GM18907 (cell line): ENCODE data around the gene GIPC3.
"Not testable (repeated sequence)": the region's sequence is repeated elsewhere in the genome, so short reads cannot be mapped to it uniquely, and the experiment has no call there.

Experiments used
- ATAC-seq: cut with Tn5 transposase; IDR thresholded peaks from one replicate; pipeline ENCODE4 v1.9.1; 2021; ENCODE audit warnings: mild to moderate bottlenecking, moderate library complexity; ENCODE audit not compliant: unreplicated experiment

GIPC3 gene

GRCh38 chr19:3615524-3616135, 30.4 kb downstream of the GIPC3 start:
- no peak for ATAC-seq

GRCh38 chr19:3617463-3617862, 32.2 kb downstream of the GIPC3 start:
- no peak for ATAC-seq

- no peak for ATAC-seq
These were observed 33.0 kb downstream of the GIPC3 start for GRCh38 chr19:3618144-3618810.

- no peak for ATAC-seq
These were observed 33.7 kb downstream of the GIPC3 start for GRCh38 chr19:3618811-3619630.

GRCh38 chr19:3619631-3620012, 34.3 kb downstream of the GIPC3 start:
- no peak for ATAC-seq

GRCh38 chr19:3620145-3620816, 35.0 kb downstream of the GIPC3 start:
- ATAC-seq = no peak

GRCh38 chr19:3620817-3621547, 35.7 kb downstream of the GIPC3 start:
- ATAC-seq = no peak

GRCh38 chr19:3621689-3622088, 36.4 kb downstream of the GIPC3 start:
- ATAC-seq = no peak

- no peak for ATAC-seq
These were observed 36.9 kb downstream of the GIPC3 start for GRCh38 chr19:3622224-3622623.

- ATAC-seq = no peak
These were observed 38.4 kb downstream of the GIPC3 start for GRCh38 chr19:3623716-3624115.

GRCh38 chr19:3625996-3626472, 40.8 kb downstream of the GIPC3 start:
- ATAC-seq = peak; percentile 2

GRCh38 chr19:3626473-3627350, 41.4 kb downstream of the GIPC3 start, which contains the start of gene CACTIN:
CACTIN (minus strand) TSS chr19:3626790; CDS start chr19:3626762, 28 bp downstream.
- peak; percentile 82 for ATAC-seq

GRCh38 chr19:3627351-3627723, 42.1 kb downstream of the GIPC3 start:
- ATAC-seq = no peak

- not testable (repeated sequence) for ATAC-seq
These were observed 43.5 kb downstream of the GIPC3 start for GRCh38 chr19:3628766-3629165.

- ATAC-seq = no peak
These were observed 46.0 kb downstream of the GIPC3 start for GRCh38 chr19:3631053-3631861.

- no peak for ATAC-seq
These were observed 46.8 kb downstream of the GIPC3 start for GRCh38 chr19:3632098-3632497.

GRCh38 chr19:3632739-3633558, 47.7 kb downstream of the GIPC3 start:
- ATAC-seq = no peak

GRCh38 chr19:3633559-3633988, 48.3 kb downstream of the GIPC3 start:
- no peak for ATAC-seq
